Liver (tissue), 3 donors: ENCODE results near the gene PAX7.

ENCODE experiments used
- ATF3 ChIP-seq: IDR thresholded peaks from 2 replicates; pipeline ENCODE4 v1.6.1; 2016; ENCODE audit warnings: antibody characterized with exemption
- CTCF ChIP-seq: fragments of 150-350 bp; IDR thresholded peaks from 2 replicates; pipeline ENCODE4 v1.5.1; 2017; ENCODE audit warnings: improper control_type of control experiment, low read depth, low read length; ENCODE audit not compliant: missing input control
- FOXA1 ChIP-seq: IDR thresholded peaks from 2 replicates; pipeline ENCODE4 v1.6.1; 2016; ENCODE audit warnings: antibody characterized with exemption
- HNF4A ChIP-seq, 2 donors: conservative IDR thresholded peaks; 2 replicates each; pipeline ENCODE4 v1.6.1; 2016; ENCODE audit warnings: antibody characterized with exemption in 2 of 2, mild to moderate bottlenecking in 2 of 2
- HNF4G ChIP-seq: IDR thresholded peaks from 2 replicates; pipeline ENCODE4 v1.6.1; 2016; ENCODE audit warnings: antibody characterized with exemption
- JUND ChIP-seq, 2 donors: IDR thresholded peaks; 2 replicates each; pipeline ENCODE4 v1.6.1; 2016; ENCODE audit warnings: antibody characterized with exemption in 2 of 2
- MAX ChIP-seq: IDR thresholded peaks from 2 replicates; pipeline ENCODE4 v1.6.1; 2016; ENCODE audit warnings: antibody characterized with exemption
- RAD21 ChIP-seq, 2 donors: IDR thresholded peaks; 2 replicates each; pipeline ENCODE4 v1.6.1; 2016; ENCODE audit warnings: antibody characterized with exemption in 2 of 2, mild to moderate bottlenecking in 2 of 2
- REST ChIP-seq: IDR thresholded peaks from 2 replicates; pipeline ENCODE4 v1.6.1; 2016; ENCODE audit warnings: antibody characterized with exemption, mild to moderate bottlenecking
- SP1 ChIP-seq: IDR thresholded peaks from 2 replicates; pipeline ENCODE4 v1.6.1; 2018; ENCODE audit warnings: antibody characterized with exemption, mild to moderate bottlenecking
- ZBTB33 ChIP-seq: IDR thresholded peaks from 2 replicates; pipeline ENCODE4 v1.6.1; 2016; ENCODE audit warnings: antibody characterized with exemption
- donor health status: healthy.
- donor health status: healthy.

- TF ChIP-seq CTCF: no peak
- no peak for TF ChIP-seq REST
- TF ChIP-seq SP1: no peak
- TF ChIP-seq RAD21 (IDR thresholded peaks at IDR 0.05): no peak
- no peak for TF ChIP-seq HNF4G
- no peak for TF ChIP-seq MAX
- TF ChIP-seq JUND (IDR thresholded peaks at IDR 0.05): no peak
- no peak for TF ChIP-seq FOXA1
- TF ChIP-seq HNF4A (conservative IDR thresholded peaks at IDR 0.05): no peak
- no peak for TF ChIP-seq ATF3
- TF ChIP-seq ZBTB33: no peak
Measured at GRCh38 chr1:18632783-18633421, 2.3 kb downstream of the PAX7 start.
